Measurements from ENCODE around the gene MCHR1.

The MCHR1 gene

DNA sequence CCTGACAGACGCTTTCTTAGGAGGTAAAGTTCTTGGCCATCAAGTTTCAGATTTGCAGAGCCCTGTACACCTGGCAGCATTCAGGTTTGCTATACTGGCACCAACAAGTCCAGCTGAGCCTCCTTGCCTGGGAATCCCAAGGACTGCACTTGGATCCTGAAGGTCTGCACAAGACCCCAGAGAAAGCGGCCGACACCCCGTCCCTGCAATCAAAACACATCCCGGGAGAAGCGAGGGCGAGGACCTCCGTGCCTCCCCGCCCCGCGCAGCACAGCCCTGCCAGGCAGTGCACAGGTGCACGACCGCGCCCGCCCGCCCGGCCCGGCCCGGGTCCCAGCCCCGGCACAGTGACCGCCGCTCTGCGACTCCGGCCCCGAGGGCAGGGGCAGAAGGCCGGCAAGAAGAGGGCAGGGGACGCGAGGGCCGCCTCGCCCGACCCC lies 43.3 kb upstream of the MCHR1 start:
- no peak for DNase-seq (ENCODE audit: low read depth)
- H3K4me3 ChIP-seq (ENCODE audit: low read depth, low read length), result peak overlapping the region; percentile 77
- TF ChIP-seq, protein P1, sequence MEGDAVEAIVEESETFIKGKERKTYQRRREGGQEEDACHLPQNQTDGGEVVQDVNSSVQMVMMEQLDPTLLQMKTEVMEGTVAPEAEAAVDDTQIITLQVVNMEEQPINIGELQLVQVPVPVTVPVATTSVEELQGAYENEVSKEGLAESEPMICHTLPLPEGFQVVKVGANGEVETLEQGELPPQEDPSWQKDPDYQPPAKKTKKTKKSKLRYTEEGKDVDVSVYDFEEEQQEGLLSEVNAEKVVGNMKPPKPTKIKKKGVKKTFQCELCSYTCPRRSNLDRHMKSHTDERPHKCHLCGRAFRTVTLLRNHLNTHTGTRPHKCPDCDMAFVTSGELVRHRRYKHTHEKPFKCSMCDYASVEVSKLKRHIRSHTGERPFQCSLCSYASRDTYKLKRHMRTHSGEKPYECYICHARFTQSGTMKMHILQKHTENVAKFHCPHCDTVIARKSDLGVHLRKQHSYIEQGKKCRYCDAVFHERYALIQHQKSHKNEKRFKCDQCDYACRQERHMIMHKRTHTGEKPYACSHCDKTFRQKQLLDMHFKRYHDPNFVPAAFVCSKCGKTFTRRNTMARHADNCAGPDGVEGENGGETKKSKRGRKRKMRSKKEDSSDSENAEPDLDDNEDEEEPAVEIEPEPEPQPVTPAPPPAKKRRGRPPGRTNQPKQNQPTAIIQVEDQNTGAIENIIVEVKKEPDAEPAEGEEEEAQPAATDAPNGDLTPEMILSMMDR (IDR thresholded peaks at IDR 0.05; ENCODE audit: low read depth, low read length), result no peak
- no peak for TF ChIP-seq POLR2A (IDR thresholded peaks at IDR 0.05; ENCODE audit: extremely low read depth, insufficient read length)
- TF ChIP-seq, protein P2, sequence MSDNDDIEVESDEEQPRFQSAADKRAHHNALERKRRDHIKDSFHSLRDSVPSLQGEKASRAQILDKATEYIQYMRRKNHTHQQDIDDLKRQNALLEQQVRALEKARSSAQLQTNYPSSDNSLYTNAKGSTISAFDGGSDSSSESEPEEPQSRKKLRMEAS (IDR thresholded peaks at IDR 0.05; ENCODE audit: low read depth, low read length), result no peak
- no peak for TF ChIP-seq MYC (IDR thresholded peaks at IDR 0.05; ENCODE audit: low read depth, low read length)

DNA sequence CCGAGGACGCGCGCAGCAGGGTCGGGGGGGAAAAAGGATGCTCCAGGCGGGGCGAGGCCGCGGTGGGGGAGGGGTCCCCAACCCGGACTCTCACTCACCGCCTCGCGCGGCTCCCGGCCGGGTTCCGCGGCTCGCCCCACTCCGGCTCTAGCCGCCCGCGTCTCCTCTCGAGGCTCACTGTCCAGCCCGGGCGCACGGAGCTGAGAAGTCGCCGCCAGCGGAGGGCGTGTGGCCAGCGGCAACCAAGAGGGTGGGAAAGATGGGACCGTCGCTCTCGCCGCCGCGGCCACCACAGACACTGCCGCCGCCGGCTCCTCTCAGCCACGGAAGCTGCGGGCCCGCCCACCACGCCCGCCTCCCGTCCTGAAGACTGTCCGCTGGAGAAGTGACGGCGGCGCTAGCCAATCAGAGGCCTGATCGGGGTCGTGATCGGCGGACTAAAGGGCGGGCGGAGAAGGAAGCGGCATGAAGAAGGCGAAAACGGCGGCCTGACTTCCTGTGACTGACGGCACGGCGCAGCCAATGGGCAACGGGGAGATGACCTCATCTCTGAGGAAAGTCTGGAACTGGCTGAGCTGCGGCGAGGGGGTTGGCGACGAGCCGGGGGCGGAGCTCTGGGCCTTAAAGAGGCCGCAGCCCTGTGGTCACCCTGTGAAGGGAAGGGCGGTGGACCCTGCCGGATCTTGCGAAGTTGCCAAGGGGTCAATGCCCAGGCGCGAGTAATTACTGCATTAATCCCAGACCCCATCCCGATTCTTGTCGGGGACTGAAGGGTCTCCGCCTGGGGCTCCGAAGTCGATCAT lies 42.7 kb upstream of the MCHR1 start, which contains the start of gene MRTFA:
TSS of gene MRTFA (minus strand) at position 340 of the 803 bp plus-strand sequence.
- peak; percentile 100 for DNase-seq (ENCODE audit: low read depth)
- peak within 1 kb of the TSS; percentile 77 for H3K4me3 ChIP-seq (ENCODE audit: low read depth, low read length)
- TF ChIP-seq, protein P2 (IDR thresholded peaks at IDR 0.05; ENCODE audit: low read depth, low read length), result no peak
- TF ChIP-seq, protein P1 (IDR thresholded peaks at IDR 0.05; ENCODE audit: low read depth, low read length), result no peak
- TF ChIP-seq POLR2A (IDR thresholded peaks at IDR 0.05; ENCODE audit: extremely low read depth, insufficient read length), result peak; percentile 55

DNA sequence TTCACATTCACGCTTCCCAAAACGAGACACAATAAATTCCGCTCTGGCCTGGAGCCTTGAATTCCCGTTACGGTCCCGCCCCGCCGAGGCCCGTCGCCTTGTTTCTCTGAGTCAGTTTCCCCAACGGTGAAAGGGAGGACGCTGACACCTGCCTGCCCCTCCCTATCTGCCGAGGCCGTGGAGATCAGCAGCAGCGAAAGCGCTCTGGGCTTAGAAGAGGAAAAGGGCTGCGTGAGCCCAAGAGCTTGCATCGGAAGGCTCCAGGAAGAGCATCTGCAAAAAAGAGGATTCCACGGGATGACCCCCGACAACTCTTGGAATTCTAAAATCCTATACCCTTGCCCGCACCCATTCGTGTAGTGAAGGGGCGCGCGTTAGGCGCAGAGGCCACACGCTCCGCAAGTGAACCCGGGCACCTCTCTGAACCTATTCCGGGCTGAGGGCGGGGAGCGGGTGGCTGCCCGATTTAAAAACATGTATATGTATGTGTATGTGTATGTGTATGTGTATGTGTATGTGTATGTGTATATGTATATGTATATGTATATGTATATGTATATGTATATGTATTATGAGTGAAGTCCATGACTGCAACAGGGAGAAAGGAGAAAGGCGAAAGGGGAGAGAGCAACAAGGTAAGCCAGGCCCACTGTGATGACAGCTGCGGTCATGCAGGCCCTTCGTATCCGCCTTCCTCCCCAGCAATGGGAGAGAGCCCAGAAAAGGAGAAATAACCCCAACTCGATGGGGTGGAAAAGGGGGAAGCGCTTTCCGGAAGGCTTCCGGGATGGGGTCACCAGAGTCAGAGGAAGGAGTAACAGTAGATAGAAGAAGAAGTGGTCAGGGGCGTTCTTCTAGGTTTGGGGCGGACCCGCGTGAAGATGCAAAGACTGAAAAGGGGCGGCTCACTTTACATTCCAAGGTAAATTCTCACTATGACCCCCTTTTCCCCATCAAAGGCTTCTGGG lies 41.8 kb upstream of the MCHR1 start:
- TF ChIP-seq MYC (IDR thresholded peaks at IDR 0.05; ENCODE audit: low read depth, low read length) (no peak), POLR2A (IDR thresholded peaks at IDR 0.05; ENCODE audit: extremely low read depth, insufficient read length) (no peak)
- TF ChIP-seq, protein P1 (IDR thresholded peaks at IDR 0.05; ENCODE audit: low read depth, low read length), result no peak
- TF ChIP-seq, protein P2 (IDR thresholded peaks at IDR 0.05; ENCODE audit: low read depth, low read length), result no peak
- DNase-seq (ENCODE audit: low read depth), result no peak
- H3K4me3 ChIP-seq (ENCODE audit: low read depth, low read length), result peak overlapping the region; percentile 74

DNA sequence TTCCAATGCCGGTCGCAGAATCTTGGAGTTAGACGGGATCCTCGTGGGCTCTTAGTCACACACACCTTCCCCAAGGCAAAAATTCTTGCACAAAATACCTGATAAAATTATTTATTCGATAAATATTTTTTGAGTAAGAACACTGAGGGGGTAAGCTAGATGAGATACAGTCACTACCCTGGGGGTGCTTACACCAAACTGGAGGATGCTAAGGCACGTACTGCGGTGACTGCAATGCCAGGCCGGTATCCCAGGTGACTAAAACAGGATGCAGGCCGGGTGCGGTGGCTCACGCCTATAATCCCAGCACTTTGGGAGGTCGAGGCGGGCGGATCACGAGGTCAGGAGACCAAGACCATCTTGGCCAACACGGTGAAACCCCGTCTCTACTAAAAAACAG lies 41.0 kb upstream of the MCHR1 start:
- no peak for TF ChIP-seq POLR2A (IDR thresholded peaks at IDR 0.05; ENCODE audit: extremely low read depth, insufficient read length)
- no peak for TF ChIP-seq MYC (IDR thresholded peaks at IDR 0.05; ENCODE audit: low read depth, low read length)
- no peak for DNase-seq (ENCODE audit: low read depth)
- H3K4me3 ChIP-seq (ENCODE audit: low read depth, low read length), result no peak overlapping the region

DNA sequence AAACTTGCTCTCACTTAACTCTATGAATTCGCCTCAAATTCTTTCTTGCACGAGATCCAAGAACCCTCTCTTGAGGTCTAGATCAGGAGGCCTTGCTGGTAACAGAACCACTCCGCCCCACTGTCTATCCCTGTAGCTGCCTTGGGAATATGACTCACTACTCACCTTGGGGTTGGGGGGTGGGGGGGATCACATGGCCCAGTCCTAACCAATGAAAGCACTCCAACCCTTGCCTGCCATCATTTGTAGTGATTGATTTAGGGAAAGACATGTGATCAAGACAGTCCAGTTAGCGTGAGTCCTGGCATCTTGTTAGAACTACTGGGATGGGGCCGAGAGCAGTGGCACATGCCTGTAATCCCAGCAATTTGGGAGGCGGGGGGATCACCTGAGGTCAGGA lies 38.0 kb upstream of the MCHR1 start:
- no peak overlapping the region for H3K4me3 ChIP-seq (ENCODE audit: low read depth, low read length)
- TF ChIP-seq MYC (IDR thresholded peaks at IDR 0.05; ENCODE audit: low read depth, low read length) (no peak), POLR2A (IDR thresholded peaks at IDR 0.05; ENCODE audit: extremely low read depth, insufficient read length) (no peak)
- TF ChIP-seq, protein P2 (IDR thresholded peaks at IDR 0.05; ENCODE audit: low read depth, low read length), result no peak
- TF ChIP-seq, protein P1 (IDR thresholded peaks at IDR 0.05; ENCODE audit: low read depth, low read length), result no peak
- no peak for DNase-seq (ENCODE audit: low read depth)

DNA sequence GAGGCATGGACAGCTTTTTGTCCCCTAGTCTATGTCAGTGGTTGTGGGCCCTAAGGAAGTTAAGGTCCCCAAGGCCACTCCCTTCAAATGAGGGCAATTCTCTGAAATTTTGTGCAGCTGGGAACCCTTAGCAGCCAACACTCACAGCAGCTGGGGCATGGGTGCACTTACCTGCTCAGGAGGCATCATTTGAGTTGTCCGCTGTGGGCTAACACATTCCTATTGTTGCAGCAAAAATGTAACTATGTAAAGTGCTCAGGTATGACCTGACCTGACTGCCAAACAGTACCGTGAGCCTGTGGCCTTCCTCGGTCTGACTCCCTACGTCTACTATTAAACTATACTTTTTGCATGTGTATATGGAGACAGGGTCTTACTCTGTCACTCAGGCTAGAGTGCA lies 37.0 kb upstream of the MCHR1 start:
- no peak overlapping the region for H3K4me3 ChIP-seq (ENCODE audit: low read depth, low read length)
- no peak for DNase-seq (ENCODE audit: low read depth)
- TF ChIP-seq, protein P2 (IDR thresholded peaks at IDR 0.05; ENCODE audit: low read depth, low read length), result no peak
- TF ChIP-seq POLR2A (IDR thresholded peaks at IDR 0.05; ENCODE audit: extremely low read depth, insufficient read length), result no peak
- no peak for TF ChIP-seq MYC (IDR thresholded peaks at IDR 0.05; ENCODE audit: low read depth, low read length)

Measured in NB4 (cell line).